Epithelial cell of esophagus (primary cell): ENCODE results near the gene FTSJ3.

Experiments used
- DNase-seq: peaks from one replicate; pipeline ENCODE4 v3.0.0; 2010; ENCODE audit warnings: low read depth
- H3K4me3 ChIP-seq: 2 replicates; pipeline ENCODE4 v1.5.1; 2011; ENCODE audit warnings: mild to moderate bottlenecking, low read length, control low read depth
- TF ChIP-seq, protein P1 (sequence below): IDR thresholded peaks from 2 replicates; pipeline ENCODE4 v1.5.1; 2011; ENCODE audit warnings: low read depth, mild to moderate bottlenecking, low read length, control low read depth, inconsistent platforms; ENCODE audit not compliant: insufficient read depth; ENCODE audit errors: missing control alignments

Gene FTSJ3

DNA sequence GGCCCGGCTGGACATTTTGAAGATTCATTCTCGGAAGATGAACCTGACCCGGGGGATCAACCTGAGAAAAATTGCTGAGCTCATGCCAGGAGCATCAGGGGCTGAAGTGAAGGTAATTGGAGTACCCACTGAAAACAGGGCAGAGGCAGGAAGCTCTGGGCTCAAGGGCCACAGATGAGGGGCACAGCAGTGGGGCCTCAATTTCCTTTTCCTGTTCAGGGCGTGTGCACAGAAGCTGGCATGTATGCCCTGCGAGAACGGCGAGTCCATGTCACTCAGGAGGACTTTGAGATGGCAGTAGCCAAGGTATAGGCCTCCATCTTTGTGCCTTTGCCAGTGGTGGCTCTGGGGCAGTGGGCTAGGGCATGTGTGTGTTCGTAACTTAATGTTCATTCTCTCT, 4.0 kb upstream of the FTSJ3 start:
- TF ChIP-seq, protein P1, sequence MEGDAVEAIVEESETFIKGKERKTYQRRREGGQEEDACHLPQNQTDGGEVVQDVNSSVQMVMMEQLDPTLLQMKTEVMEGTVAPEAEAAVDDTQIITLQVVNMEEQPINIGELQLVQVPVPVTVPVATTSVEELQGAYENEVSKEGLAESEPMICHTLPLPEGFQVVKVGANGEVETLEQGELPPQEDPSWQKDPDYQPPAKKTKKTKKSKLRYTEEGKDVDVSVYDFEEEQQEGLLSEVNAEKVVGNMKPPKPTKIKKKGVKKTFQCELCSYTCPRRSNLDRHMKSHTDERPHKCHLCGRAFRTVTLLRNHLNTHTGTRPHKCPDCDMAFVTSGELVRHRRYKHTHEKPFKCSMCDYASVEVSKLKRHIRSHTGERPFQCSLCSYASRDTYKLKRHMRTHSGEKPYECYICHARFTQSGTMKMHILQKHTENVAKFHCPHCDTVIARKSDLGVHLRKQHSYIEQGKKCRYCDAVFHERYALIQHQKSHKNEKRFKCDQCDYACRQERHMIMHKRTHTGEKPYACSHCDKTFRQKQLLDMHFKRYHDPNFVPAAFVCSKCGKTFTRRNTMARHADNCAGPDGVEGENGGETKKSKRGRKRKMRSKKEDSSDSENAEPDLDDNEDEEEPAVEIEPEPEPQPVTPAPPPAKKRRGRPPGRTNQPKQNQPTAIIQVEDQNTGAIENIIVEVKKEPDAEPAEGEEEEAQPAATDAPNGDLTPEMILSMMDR, result no peak
- DNase-seq, result no peak

DNA sequence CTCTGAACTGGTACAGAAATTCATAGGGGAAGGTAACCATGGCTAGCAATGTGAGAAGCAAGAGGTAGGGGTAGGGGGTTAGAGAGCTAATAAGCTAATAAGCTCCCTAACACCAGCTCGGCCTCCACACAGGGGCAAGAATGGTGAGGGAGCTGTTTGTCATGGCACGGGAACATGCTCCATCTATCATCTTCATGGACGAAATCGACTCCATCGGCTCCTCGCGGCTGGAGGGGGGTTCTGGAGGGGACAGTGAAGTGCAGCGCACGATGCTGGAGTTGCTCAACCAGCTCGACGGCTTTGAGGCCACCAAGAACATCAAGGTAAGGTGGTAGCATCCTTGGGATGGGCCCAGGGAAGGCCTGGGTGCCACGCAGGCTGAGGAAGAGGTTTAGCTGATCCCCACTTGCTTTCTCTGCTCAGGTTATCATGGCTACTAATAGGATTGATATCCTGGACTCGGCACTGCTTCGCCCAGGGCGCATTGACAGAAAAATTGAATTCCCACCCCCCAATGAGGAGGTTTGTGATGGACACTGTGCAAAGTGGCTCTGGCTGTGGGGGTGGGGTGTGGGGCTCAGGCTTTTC, 3.5 kb upstream of the FTSJ3 start:
- TF ChIP-seq, protein P1, result no peak
- no peak overlapping the region for H3K4me3 ChIP-seq
- no peak for DNase-seq

More for the DNA sequence above, 4.0 kb upstream of the FTSJ3 start:
- no peak overlapping the region for H3K4me3 ChIP-seq

DNA sequence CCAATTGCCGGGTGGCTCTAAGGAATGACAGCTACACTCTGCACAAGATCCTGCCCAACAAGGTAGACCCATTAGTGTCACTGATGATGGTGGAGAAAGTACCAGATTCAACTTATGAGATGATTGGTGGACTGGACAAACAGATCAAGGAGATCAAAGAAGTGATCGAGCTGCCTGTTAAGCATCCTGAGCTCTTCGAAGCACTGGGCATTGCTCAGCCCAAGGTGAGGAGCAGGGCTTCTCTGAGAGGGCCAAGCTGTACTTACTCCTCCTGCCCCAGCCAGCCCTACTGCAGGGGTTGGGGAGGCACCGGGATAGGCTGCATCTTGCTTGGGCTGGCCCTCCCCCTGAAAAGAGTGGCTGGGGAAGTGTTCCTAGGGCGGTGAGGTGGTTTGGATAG, 2.8 kb upstream of the FTSJ3 start:
- TF ChIP-seq, protein P1, result no peak
- H3K4me3 ChIP-seq, result no peak overlapping the region

DNA sequence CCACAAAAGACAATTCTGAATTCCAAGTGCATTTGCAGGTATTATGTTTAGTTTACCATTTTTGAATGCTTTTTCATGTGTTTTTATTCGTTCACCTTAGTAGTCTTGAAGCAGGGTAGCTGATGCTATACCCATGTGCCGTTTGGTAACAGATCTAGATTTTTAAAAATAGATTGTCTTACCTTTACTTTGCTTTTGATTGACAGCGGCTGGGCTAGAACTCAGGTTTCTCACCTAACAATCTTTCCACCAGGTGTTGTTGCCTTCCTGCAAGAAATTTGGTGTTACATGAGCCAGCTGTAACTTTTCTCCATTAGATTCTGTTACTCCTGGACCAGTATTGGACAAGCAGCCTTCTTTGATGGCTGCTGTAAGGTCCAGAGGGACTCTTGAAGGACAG, 1.5 kb upstream of the FTSJ3 start:
- DNase-seq, result no peak
- H3K4me3 ChIP-seq, result peak overlapping the region; percentile 88
- TF ChIP-seq, protein P1, result no peak

More for the DNA sequence above, 2.8 kb upstream of the FTSJ3 start:
- DNase-seq, result no peak

DNA sequence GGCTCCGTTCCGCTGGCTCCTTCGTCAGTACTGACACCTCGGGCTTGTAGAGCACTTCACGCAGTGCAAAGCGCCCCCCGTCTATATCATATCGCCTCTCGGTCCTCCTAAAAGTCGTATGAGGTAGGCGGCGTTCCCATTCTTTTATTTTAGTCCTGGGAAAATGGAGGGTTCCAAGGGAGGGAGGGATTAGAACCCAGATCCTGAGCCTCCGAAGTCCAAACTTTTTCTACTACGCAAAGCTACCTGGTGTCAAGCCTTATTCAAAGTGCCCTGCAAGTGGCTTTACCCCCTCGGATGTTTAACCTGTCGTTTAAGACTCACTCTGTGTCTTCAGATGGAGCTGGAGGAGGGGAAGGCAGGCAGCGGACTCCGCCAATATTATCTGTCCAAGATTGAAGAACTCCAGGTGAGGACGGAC, 348 bp upstream of the FTSJ3 start:
- DNase-seq, result no peak
- peak overlapping the region; percentile 88 for H3K4me3 ChIP-seq
- TF ChIP-seq, protein P1, result no peak

DNA sequence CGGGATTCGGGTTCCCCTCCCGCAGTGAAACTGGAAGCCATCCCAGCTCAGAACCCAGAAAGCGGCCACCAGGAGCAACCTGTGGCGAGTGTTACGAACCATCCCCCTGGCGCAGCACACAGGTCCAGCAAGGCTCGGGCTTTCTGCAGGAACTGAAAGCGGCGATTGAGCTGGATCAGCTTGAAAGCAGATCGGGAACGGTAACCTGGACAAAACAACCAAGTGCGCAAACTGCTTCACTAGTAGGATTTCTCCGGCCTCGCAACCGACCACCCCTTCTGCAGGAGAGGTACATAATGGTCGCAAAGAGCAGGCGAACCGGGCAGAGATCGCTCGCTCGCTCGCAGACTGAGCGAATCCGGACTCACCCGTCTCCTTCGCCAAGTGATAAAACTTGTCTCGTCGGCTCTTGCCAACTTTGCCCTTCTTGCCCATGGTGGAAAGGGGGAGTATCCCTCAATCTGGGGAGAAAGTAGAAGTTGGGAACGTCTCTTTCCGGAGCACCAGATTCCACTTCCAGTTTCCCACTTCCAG, 928 bp downstream of the FTSJ3 start:
- TF ChIP-seq, protein P1, result peak; percentile 16
- H3K4me3 ChIP-seq, result peak overlapping the region; percentile 88
- peak; percentile 26 for DNase-seq

DNA sequence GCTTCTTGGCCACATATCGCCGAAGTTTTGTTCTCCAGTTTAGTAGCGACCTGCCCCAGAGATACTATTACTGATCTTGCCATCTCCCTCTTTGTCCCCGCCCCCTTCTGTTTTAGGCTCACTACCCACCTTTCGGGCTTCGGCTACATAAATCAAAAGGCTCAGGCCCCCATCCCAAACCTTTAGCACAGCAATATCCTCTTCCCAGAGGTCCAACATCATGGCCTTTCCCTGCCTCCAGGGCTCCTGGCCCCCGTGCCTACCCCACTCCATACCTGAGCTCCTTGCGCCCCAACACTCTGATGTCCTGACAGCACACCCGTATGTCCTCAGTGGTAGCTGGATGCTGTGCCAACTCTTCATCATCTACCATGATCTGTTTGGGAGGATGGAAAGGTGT, 3.1 kb downstream of the FTSJ3 start:
- DNase-seq, result no peak
- TF ChIP-seq, protein P1, result no peak
- no peak overlapping the region for H3K4me3 ChIP-seq
